ENCODE measurements around the gene VEGFD. TPM values are rescaled to one million over a fixed set of nuclear protein-coding genes. Genes with fewer than 3 reads are reported as not detected.

VEGFD gene
- total RNA-seq, 1 donor, result not detected

DNA sequence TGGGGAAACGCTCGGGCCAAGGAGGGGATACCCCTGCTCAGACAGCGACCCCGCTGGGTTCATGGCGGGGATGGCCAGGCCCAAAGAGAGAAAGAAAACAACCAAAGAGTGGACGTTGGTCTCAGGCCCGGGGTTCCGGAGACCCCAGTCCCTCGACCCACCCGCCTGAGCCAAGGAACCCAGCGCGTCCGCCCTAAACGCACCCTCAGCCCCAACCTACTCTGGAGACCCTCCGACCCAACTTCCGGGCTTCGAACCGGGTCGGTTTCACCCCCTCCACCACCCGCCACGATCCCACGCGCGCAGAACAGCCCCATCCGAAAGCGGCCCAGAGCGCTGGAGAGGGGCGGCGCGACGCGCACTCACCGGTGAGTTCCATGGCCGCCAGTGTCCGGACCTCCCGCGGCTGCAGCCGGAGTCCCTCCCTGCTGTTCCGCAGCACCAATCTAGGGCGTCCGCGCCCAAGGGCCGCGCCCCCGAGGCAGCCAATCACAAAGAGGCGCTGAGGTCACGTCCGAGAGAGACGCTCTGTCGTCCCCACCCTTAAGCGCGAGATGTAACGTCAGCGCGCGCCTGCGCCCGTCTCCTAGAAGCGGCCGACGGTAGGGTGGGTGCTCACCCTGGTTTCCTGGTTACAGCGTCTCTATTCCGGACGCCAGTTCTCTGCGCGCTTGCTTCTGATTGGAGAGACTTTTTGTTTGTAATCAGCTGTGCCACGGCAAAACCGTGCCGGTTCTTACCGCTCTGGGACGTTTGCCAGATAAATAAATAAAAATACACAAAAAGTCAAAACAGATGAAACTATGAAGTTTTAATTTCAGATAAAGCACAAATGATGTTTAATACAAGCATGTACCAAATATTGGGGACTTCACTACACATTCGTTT lies 48.8 kb downstream of the VEGFD start, which contains the start of gene PIGA:
PIGA (minus strand) TSS at position 389 of the 888 bp plus-strand sequence. CDS start 3,593 bp downstream, outside the sequence.
- TF ChIP-seq, protein P1, sequence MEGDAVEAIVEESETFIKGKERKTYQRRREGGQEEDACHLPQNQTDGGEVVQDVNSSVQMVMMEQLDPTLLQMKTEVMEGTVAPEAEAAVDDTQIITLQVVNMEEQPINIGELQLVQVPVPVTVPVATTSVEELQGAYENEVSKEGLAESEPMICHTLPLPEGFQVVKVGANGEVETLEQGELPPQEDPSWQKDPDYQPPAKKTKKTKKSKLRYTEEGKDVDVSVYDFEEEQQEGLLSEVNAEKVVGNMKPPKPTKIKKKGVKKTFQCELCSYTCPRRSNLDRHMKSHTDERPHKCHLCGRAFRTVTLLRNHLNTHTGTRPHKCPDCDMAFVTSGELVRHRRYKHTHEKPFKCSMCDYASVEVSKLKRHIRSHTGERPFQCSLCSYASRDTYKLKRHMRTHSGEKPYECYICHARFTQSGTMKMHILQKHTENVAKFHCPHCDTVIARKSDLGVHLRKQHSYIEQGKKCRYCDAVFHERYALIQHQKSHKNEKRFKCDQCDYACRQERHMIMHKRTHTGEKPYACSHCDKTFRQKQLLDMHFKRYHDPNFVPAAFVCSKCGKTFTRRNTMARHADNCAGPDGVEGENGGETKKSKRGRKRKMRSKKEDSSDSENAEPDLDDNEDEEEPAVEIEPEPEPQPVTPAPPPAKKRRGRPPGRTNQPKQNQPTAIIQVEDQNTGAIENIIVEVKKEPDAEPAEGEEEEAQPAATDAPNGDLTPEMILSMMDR (IDR thresholded peaks at IDR 0.05; ENCODE audit: insufficient read depth, low read depth, low read length), result no peak
- peak; percentile 96 for DNase-seq (ENCODE audit: low read depth)

DNA sequence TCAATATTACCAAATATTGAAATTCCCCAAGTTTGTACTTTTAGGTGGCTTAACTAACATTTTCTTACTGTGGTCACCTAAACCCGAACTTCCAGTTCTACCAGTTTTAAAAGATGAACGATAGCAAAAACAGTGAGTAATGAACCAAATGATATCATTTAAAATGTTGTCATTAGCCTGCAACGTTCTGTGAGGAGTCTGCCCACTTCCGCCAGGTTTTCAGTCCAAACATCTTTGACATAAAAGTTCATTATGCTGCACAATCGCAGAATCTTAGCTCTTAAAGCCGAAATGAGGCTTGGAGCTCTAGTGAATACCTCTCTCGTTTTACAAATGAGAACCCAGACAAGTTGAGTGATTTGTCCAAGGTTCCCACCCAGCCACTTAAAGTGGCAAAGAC lies 49.7 kb downstream of the VEGFD start:
- H3K4me3 ChIP-seq (ENCODE audit: low read depth, low read length), result peak overlapping the region; percentile 79
- TF ChIP-seq, protein P1 (IDR thresholded peaks at IDR 0.05; ENCODE audit: insufficient read depth, low read depth, low read length), result no peak
- peak; percentile 27 for DNase-seq (ENCODE audit: low read depth)

More for the DNA sequence above, 48.8 kb downstream of the VEGFD start, which contains the start of gene PIGA:
- peak within 1 kb of the TSS; percentile 79 for H3K4me3 ChIP-seq (ENCODE audit: low read depth, low read length)

DNA sequence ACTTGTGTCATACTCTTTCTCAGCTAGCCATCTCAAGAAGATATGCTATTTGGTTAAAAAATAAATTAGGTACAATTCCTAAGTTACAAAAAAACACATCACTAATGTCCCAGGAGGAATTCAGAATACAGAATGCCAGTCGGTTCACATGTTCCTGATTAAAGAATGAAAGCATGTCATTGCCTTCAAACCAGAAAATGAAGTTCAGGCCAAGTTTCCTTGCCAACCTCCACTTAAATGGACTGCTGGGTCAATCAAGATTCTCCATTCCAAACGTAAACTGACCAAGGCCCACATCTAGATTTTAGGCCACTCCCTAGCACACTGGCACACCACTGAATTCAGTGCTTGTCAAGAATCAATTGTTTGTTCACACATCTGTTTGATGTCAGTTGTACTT lies 55.4 kb downstream of the VEGFD start:
- DNase-seq (ENCODE audit: low read depth), result no peak
- H3K4me3 ChIP-seq (ENCODE audit: low read depth, low read length), result no peak overlapping the region
- TF ChIP-seq, protein P1 (IDR thresholded peaks at IDR 0.05; ENCODE audit: insufficient read depth, low read depth, low read length), result no peak

DNA sequence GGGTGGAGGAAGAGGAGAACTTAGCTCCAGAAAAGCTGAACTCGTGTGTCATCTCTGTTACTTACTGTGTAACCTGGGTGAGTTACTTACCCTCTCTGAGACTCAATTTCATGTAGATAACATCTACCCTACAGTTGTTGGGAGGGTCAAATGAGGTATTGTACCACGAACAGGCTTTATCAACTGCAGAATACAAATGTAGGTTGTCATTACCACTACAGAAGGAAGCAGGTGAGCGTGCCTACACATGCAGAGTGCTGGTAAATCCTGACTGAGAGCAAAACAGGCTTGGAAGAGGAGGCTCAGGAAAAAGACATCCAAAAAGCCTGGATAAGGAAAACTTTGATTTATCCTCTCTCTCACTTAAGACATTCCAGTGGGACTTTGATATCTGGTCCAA lies 56.1 kb downstream of the VEGFD start:
- no peak for DNase-seq (ENCODE audit: low read depth)
- TF ChIP-seq, protein P1 (IDR thresholded peaks at IDR 0.05; ENCODE audit: insufficient read depth, low read depth, low read length), result no peak
- H3K4me3 ChIP-seq (ENCODE audit: low read depth, low read length), result no peak overlapping the region

DNA sequence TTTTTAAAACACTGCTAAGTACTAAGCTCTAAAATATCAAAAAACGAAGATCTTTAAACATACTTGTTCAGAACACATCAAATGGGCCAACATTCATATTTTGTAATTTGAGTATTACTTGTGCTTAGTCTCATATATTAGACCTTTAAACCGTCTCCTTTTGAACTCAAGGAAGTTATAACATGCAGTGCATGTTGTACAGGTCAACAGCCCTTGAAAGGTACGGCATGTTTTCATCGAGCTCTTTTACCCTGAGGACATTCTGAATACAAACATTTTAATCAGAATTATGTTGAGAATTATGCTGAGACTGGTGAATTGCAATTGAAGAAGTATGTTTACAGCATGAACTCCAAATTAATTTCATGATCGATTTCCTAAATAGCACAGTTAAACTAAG lies 61.7 kb downstream of the VEGFD start:
- no peak overlapping the region for H3K4me3 ChIP-seq (ENCODE audit: low read depth, low read length)
- TF ChIP-seq, protein P1 (IDR thresholded peaks at IDR 0.05; ENCODE audit: insufficient read depth, low read depth, low read length), result no peak
- no peak for DNase-seq (ENCODE audit: low read depth)

DNA sequence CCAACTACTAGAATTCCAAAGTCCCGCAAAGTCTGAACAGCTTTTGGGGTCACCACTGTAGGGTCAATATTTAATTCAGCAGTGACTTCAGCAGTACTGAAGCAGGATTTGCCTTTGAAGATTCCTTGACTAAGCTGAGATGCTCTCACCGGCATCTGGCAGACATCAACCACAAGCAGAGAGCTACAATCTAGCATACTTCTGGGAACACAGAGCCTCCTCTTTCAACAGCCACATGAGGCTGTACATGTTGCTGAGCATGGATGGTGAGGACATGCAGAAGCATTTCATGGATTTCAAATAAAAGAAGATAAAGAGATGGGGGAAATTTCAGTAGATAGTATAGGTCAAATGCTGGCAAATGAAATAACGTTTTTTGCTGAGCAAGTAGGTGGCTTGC lies 62.1 kb downstream of the VEGFD start:
- TF ChIP-seq, protein P1 (IDR thresholded peaks at IDR 0.05; ENCODE audit: insufficient read depth, low read depth, low read length), result no peak
- H3K4me3 ChIP-seq (ENCODE audit: low read depth, low read length), result no peak overlapping the region
- DNase-seq (ENCODE audit: low read depth), result no peak
